A549 treated with Mapracorat at 1 μM for 4 hours (cell line): Measurements from ENCODE around the gene SAP30. TPM values are rescaled to one million over a fixed set of nuclear protein-coding genes. Genes with fewer than 3 reads are reported as not detected.

Experiments
- total RNA-seq: library from RNA; stranded (reverse); fragments of 200-300 nt; extraction: Qiagen RNA extraction; gene quantifications from 5 replicates; pipeline ENCODE4 v1.2.3, GENCODE V29; 2022

SAP30 gene
- total RNA-seq, result 22.5 to 25.0 TPM (median 23.9 TPM) in 5 replicates

GRCh38 chr4:173370477-173371291, at the start of gene SAP30:
Gene SAP30 (plus strand): TSS chr4:173370954. CDS start chr4:173371183, 229 bp downstream.

GRCh38 chr4:173334085-173334890, 36.5 kb upstream of the SAP30 start, which contains the start of gene HMGB2:
Gene HMGB2 (minus strand): TSS chr4:173334358. CDS start chr4:173333649, 709 bp downstream.

GRCh38 chr4:173398779-173399415, 28.1 kb downstream of the SAP30 start, which contains the start of gene SCRG1:
Gene SCRG1 (minus strand): TSS chr4:173399116. CDS start chr4:173391414, 7,702 bp downstream.

Other genes starting within 250 kb of the SAP30 start
- gene GALNT7, start 202.1 kb upstream of the SAP30 start, total RNA-seq, result 19.7 to 26.8 TPM (median 25.5 TPM) in 5 replicates
- 106 to 131 TPM (median 116 TPM) in 5 replicates for gene HMGB2, start 36.6 kb upstream of the SAP30 start, total RNA-seq
- not detected in 5 replicates for gene SCRG1, start 28.2 kb downstream of the SAP30 start, total RNA-seq
- gene HAND2, start 159.3 kb downstream of the SAP30 start, total RNA-seq, result 0.41 to 0.65 TPM (median 0.63 TPM) in 5 replicates